Liver (tissue), 9 donors: ENCODE results near the gene RBMS3. TPM values are rescaled to one million over a fixed set of nuclear protein-coding genes. Genes with fewer than 3 reads are reported as not detected.

Experiments used
- DNase-seq: peaks from one replicate; pipeline ENCODE4 v3.0.0-alpha.2; 2017; ENCODE audit warnings: low spot score
- H3K27ac ChIP-seq, 2 donors: one replicate each; pipeline ENCODE4 v1.7.0; 2013; ENCODE audit warnings: inconsistent platforms in 2 of 2, low read length in 2 of 2, control low read depth in 1 of 2, low read depth in 1 of 2, mild to moderate bottlenecking in 1 of 2
- H3K27me3 ChIP-seq, 4 donors: one replicate each; pipeline versions ENCODE4 v1.6.1 to v1.7.0; 2013; ENCODE audit warnings: low read length in 3 of 4, inconsistent platforms in 1 of 4, mild to moderate bottlenecking in 1 of 4, moderate library complexity in 1 of 4; ENCODE audit not compliant: control insufficient read depth in 4 of 4, insufficient read depth in 4 of 4
- H3K36me3 ChIP-seq, 4 donors: one replicate each; pipeline versions ENCODE4 v1.6.1 to v1.7.0; 2013; ENCODE audit warnings: low read length in 3 of 4, mild to moderate bottlenecking in 3 of 4, low read depth in 1 of 4, moderate library complexity in 1 of 4; ENCODE audit not compliant: control insufficient read depth in 4 of 4, insufficient read depth in 3 of 4
- H3K4me1 ChIP-seq, 4 donors: one replicate each; pipeline versions ENCODE4 v1.6.1 to v1.7.0; 2013; ENCODE audit warnings: low read length in 3 of 4, mild to moderate bottlenecking in 3 of 4, moderate library complexity in 1 of 4; ENCODE audit not compliant: control insufficient read depth in 4 of 4, insufficient read depth in 4 of 4
- H3K4me3 ChIP-seq, 3 donors: one replicate each; pipeline versions ENCODE4 v1.6.1 to v1.7.0; 2013; ENCODE audit warnings: low read length in 3 of 3, control low read depth in 1 of 3, low read depth in 1 of 3, mild to moderate bottlenecking in 1 of 3
- H3K9ac ChIP-seq, 2 donors: one replicate each; pipeline ENCODE4 v1.7.0; 2013; ENCODE audit warnings: low read length in 2 of 2, mild to moderate bottlenecking in 2 of 2, moderate library complexity in 2 of 2, control low read depth in 1 of 2, low read depth in 1 of 2
- H3K9me3 ChIP-seq, 4 donors: one replicate each; pipeline versions ENCODE4 v1.6.1 to v1.7.0; 2013; ENCODE audit warnings: low read length in 3 of 4; ENCODE audit not compliant: control insufficient read depth in 4 of 4
- EGR1 ChIP-seq, 2 donors: IDR thresholded peaks; 2 replicates each; pipeline ENCODE4 v1.6.1; 2016 to 2018; ENCODE audit warnings: antibody characterized with exemption in 2 of 2, low read depth in 2 of 2
- FOXA1 ChIP-seq: IDR thresholded peaks from 2 replicates; pipeline ENCODE4 v1.6.1; 2016; ENCODE audit warnings: antibody characterized with exemption
- FOXA2 ChIP-seq: IDR thresholded peaks from 2 replicates; pipeline ENCODE4 v1.6.1; 2016; ENCODE audit warnings: antibody characterized with exemption
- GABPA ChIP-seq, 2 donors: IDR thresholded peaks in 1 of 2; conservative IDR thresholded peaks in 1 of 2; 2 replicates each; pipeline ENCODE4 v1.6.1; 2016; ENCODE audit warnings: antibody characterized with exemption in 2 of 2, mild to moderate bottlenecking in 1 of 2, moderate library complexity in 1 of 2
- HNF4A ChIP-seq, 2 donors: conservative IDR thresholded peaks; 2 replicates each; pipeline ENCODE4 v1.6.1; 2016; ENCODE audit warnings: antibody characterized with exemption in 2 of 2, mild to moderate bottlenecking in 2 of 2
- HNF4G ChIP-seq: IDR thresholded peaks from 2 replicates; pipeline ENCODE4 v1.6.1; 2016; ENCODE audit warnings: antibody characterized with exemption
- JUND ChIP-seq, 2 donors: IDR thresholded peaks; 2 replicates each; pipeline ENCODE4 v1.6.1; 2016; ENCODE audit warnings: antibody characterized with exemption in 2 of 2
- NR2F2 ChIP-seq: IDR thresholded peaks from 2 replicates; pipeline ENCODE4 v1.6.1; 2016; ENCODE audit warnings: antibody characterized with exemption
- RAD21 ChIP-seq, 2 donors: IDR thresholded peaks; 2 replicates each; pipeline ENCODE4 v1.6.1; 2016; ENCODE audit warnings: antibody characterized with exemption in 2 of 2, mild to moderate bottlenecking in 2 of 2
- RXRA ChIP-seq, 2 donors: IDR thresholded peaks; 2 replicates each; pipeline ENCODE4 v1.6.1; 2017 to 2018; ENCODE audit warnings: antibody characterized with exemption in 2 of 2, mild to moderate bottlenecking in 1 of 2
- SP1 ChIP-seq: IDR thresholded peaks from 2 replicates; pipeline ENCODE4 v1.6.1; 2018; ENCODE audit warnings: antibody characterized with exemption, mild to moderate bottlenecking
- TAF1 ChIP-seq: conservative IDR thresholded peaks from 2 replicates; pipeline ENCODE4 v1.6.1; 2016; ENCODE audit warnings: antibody characterized with exemption, mild to moderate bottlenecking
- YY1 ChIP-seq: IDR thresholded peaks from 2 replicates; pipeline ENCODE4 v1.6.1; 2016; ENCODE audit warnings: antibody characterized with exemption, mild to moderate bottlenecking
- ZBTB33 ChIP-seq: IDR thresholded peaks from 2 replicates; pipeline ENCODE4 v1.6.1; 2016; ENCODE audit warnings: antibody characterized with exemption
- WGBS: extraction: QIAGEN DNeasy Blood & Tissue Kit; methylation state at CpG from one replicate; pipeline ENCODE4 v1.1.7; 2013; 5-methylcytosine and 5-hydroxymethylcytosine counted together
- polyA plus RNA-seq, 2 donors: library from polyadenylated mRNA; stranded (reverse) in 1 of 2; unstranded in 1 of 2; fragments of 200-250 nt in 1 of 2; fragments of >200 nt in 1 of 2; fragmentation: Nextera tagmentation in 1 of 2; extraction: Ambion mirVana in 1 of 2; gene quantifications; one replicate each; pipeline versions ENCODE4 v1.2.1 to v1.2.3, GENCODE V29; 2013 to 2015
- total RNA-seq, 2 donors: library from RNA; depleted of rRNA; stranded (reverse); fragments of >200 nt; gene quantifications; one replicate each; pipeline ENCODE4 v1.2.3, GENCODE V29; 2014
- TF ChIP-seq, protein P1 (sequence below): IDR thresholded peaks from 2 replicates; pipeline ENCODE4 v1.6.1; 2016; ENCODE audit warnings: antibody characterized with exemption
- TF ChIP-seq, protein P2 (sequence below): IDR thresholded peaks from 2 replicates; pipeline ENCODE4 v1.6.1; 2016; ENCODE audit warnings: antibody characterized with exemption, mild to moderate bottlenecking
- TF ChIP-seq, protein P3 (sequence below): IDR thresholded peaks from 2 replicates; pipeline ENCODE4 v1.6.1; 2016; ENCODE audit warnings: antibody characterized with exemption
- TF ChIP-seq, protein P4 (sequence below): fragments of 150-350 bp; IDR thresholded peaks from 2 replicates; pipeline ENCODE4 v1.5.1; 2017; ENCODE audit warnings: improper control_type of control experiment, low read depth, low read length; ENCODE audit not compliant: missing input control
- donor health status: healthy.
- donor health status: healthy.
- donor health status: healthy.
- donor health status: healthy.
- donor health status: healthy.

RBMS3 gene
- total and polyA plus RNA-seq, 4 donors, result 1.2 to 14.9 (median 9.3) TPM

GRCh38 chr3:29628795-29629194, 347.9 kb downstream of the RBMS3 start:
- DNase-seq, result no peak
- Histone ChIP-seq H3K36me3 (no peaks in the 10 kb centered on the region), H3K4me1 (no peaks in the 10 kb centered on the region), H3K27ac (no peak overlapping the region), H3K27me3 (no peaks in the 10 kb centered on the region), H3K9ac (no peak overlapping the region), H3K4me3 (no peak overlapping the region), H3K9me3 (no peaks in the 10 kb centered on the region)
- no peak for TF ChIP-seq EGR1 (IDR thresholded peaks at IDR 0.05; ENCODE audit: low read depth in 2 of 2)
- TF ChIP-seq FOXA1, result no peak
- TF ChIP-seq NR2F2, result no peak
- no peak for TF ChIP-seq GABPA (IDR thresholded peaks at IDR 0.05 in 1 of 2, conservative IDR thresholded peaks at IDR 0.05 in 1 of 2)
- no peak for TF ChIP-seq TAF1
- no peak for TF ChIP-seq RAD21 (IDR thresholded peaks at IDR 0.05)
- TF ChIP-seq RXRA (IDR thresholded peaks at IDR 0.05), result no peak
- TF ChIP-seq YY1, result no peak
- no peak for TF ChIP-seq FOXA2
- TF ChIP-seq ZBTB33, result no peak
- TF ChIP-seq, protein P1, sequence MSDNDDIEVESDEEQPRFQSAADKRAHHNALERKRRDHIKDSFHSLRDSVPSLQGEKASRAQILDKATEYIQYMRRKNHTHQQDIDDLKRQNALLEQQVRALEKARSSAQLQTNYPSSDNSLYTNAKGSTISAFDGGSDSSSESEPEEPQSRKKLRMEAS, result no peak
- TF ChIP-seq, protein P2, sequence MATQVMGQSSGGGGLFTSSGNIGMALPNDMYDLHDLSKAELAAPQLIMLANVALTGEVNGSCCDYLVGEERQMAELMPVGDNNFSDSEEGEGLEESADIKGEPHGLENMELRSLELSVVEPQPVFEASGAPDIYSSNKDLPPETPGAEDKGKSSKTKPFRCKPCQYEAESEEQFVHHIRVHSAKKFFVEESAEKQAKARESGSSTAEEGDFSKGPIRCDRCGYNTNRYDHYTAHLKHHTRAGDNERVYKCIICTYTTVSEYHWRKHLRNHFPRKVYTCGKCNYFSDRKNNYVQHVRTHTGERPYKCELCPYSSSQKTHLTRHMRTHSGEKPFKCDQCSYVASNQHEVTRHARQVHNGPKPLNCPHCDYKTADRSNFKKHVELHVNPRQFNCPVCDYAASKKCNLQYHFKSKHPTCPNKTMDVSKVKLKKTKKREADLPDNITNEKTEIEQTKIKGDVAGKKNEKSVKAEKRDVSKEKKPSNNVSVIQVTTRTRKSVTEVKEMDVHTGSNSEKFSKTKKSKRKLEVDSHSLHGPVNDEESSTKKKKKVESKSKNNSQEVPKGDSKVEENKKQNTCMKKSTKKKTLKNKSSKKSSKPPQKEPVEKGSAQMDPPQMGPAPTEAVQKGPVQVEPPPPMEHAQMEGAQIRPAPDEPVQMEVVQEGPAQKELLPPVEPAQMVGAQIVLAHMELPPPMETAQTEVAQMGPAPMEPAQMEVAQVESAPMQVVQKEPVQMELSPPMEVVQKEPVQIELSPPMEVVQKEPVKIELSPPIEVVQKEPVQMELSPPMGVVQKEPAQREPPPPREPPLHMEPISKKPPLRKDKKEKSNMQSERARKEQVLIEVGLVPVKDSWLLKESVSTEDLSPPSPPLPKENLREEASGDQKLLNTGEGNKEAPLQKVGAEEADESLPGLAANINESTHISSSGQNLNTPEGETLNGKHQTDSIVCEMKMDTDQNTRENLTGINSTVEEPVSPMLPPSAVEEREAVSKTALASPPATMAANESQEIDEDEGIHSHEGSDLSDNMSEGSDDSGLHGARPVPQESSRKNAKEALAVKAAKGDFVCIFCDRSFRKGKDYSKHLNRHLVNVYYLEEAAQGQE, result no peak
- no peak for TF ChIP-seq HNF4A (conservative IDR thresholded peaks at IDR 0.05)
- no peak for TF ChIP-seq JUND (IDR thresholded peaks at IDR 0.05)
- TF ChIP-seq SP1, result no peak
- no peak for TF ChIP-seq HNF4G
- TF ChIP-seq, protein P3, sequence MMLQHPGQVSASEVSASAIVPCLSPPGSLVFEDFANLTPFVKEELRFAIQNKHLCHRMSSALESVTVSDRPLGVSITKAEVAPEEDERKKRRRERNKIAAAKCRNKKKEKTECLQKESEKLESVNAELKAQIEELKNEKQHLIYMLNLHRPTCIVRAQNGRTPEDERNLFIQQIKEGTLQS, result no peak
- TF ChIP-seq, protein P4, sequence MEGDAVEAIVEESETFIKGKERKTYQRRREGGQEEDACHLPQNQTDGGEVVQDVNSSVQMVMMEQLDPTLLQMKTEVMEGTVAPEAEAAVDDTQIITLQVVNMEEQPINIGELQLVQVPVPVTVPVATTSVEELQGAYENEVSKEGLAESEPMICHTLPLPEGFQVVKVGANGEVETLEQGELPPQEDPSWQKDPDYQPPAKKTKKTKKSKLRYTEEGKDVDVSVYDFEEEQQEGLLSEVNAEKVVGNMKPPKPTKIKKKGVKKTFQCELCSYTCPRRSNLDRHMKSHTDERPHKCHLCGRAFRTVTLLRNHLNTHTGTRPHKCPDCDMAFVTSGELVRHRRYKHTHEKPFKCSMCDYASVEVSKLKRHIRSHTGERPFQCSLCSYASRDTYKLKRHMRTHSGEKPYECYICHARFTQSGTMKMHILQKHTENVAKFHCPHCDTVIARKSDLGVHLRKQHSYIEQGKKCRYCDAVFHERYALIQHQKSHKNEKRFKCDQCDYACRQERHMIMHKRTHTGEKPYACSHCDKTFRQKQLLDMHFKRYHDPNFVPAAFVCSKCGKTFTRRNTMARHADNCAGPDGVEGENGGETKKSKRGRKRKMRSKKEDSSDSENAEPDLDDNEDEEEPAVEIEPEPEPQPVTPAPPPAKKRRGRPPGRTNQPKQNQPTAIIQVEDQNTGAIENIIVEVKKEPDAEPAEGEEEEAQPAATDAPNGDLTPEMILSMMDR, result no peak
- 49% methylated on average over 2 of the region's 2 CpGs for WGBS
